ENCODE measurements around the gene ASPN. TPM values are rescaled to one million over a fixed set of nuclear protein-coding genes. Genes with fewer than 3 reads are reported as not detected.
"Not testable (repeated sequence)": the region's sequence is repeated elsewhere in the genome, so short reads cannot be mapped to it uniquely, and the experiment has no call there.

ASPN gene
- total RNA-seq, 1 experiment from 2014 or later: 0.07 TPM

- DNase-seq (ENCODE audit: low read depth): no peak
Measured at GRCh38 chr9:92422611-92423338, 59.5 kb downstream of the ASPN start.

DNA sequence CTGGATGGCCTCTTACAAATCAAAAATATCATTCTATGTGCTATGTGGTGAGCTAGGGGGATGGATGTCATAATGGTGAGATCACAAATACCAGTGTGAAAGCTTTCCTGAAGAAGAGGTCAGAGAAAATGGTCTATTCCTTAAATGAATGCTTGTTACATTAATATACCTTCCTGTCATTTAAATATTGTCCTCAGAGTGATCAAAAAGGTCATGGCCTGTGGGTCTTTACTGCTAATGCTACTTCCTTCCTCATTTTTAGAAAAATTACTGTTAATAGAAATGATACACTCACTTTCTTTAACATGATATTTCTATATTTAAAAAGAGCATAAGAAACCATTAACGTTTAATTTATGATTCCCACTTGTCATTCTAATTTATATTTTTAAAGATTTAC is 67.7 kb downstream of the ASPN start:
- no peak for DNase-seq (ENCODE audit: low read depth)

DNA sequence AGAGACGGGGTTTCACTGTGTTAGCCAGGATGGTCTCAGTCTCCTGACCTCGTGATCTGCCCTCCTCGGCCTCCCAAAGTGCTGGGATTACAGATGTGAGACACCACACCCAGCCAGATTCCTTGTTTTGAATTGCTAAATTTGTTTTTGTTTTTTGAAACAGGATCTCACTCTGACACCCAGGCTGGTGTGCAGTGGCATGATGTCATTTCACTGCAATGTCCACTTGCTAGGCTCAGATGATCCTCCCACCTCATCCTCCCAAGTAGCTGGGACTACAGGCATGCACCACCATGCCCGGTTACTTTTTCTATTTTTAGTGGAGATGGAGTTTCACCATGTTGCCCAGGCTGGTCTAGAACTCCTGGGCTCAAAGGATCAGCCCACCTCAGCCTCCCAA is 71.1 kb downstream of the ASPN start:
- not testable (repeated sequence) for DNase-seq (ENCODE audit: low read depth)

DNA sequence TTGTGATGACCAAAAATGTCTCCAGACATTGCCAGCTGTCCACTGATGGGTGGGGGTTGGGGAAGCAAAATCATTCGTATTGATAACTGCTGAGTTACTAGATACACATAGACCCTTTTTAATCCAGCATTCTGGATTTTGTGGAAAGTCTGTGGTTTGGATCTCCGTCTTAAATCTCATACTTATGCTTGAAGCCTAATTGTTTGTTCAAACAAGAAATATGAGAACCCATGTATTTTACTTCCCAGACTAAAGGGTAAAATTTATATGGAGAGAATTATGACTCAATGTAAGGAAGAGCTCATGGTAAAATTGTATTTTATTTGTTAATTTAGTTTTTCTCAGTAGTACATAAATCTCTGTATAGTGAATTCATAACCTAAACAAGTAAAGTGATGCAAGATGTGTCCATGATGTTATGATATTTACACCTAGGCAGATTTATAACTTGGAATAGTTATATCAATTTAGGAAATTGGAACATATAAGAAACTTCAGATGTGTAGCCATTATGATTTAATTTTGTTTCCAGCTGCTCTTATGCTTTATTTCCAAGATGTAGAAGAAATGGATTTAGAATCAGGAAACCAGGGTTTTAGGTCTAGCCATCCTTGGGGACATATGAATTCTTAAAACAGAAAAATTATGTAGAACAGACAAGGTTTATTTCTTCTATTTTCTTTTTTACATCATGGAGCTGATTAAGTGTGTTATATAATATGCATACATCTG is 73.4 kb downstream of the ASPN start:
- no peak for DNase-seq (ENCODE audit: low read depth)

DNA sequence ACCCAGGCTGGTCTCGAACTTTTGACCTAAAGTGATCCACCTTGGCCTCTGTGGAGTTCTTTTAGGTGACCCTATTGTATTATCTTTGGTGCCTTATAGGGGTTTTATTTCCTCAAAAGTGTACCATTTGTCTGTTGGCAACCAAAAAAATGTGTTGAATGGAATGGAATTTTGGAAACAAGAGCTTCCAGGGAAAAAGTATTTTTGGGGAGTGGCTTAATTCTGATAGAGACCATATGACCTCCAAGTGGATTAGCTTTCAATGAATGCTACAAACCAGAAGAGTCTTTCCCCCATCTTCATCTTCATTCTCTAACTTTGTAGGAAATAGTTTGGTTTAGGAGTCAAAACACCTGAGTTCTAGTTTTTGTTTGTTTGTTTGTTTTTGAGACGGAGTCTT is 74.5 kb downstream of the ASPN start:
- no peak for DNase-seq (ENCODE audit: low read depth)

- no peak for DNase-seq (ENCODE audit: low read depth)
Measured at GRCh38 chr9:92406477-92406876, 75.8 kb downstream of the ASPN start.

Other genes starting within 250 kb of the ASPN start
- 104 and 151 TPM in 2 replicates for gene IARS1, start 188.8 kb downstream of the ASPN start, total RNA-seq (2014; rRNA removed; shearing (Covaris generic))
- gene NOL8, start 157.2 kb downstream of the ASPN start, total RNA-seq (2014; rRNA removed; shearing (Covaris generic)): 18.5 and 26.1 TPM in 2 replicates
- 3.8 and 23.1 TPM in 2 replicates for gene CENPP, start 156.6 kb downstream of the ASPN start, total RNA-seq (2014; rRNA removed; shearing (Covaris generic))
- not detected in 2 replicates for gene OGN, start 77.9 kb downstream of the ASPN start, total RNA-seq (2014; rRNA removed; shearing (Covaris generic))
- gene OMD, start 58.0 kb downstream of the ASPN start, total RNA-seq (2014; rRNA removed; shearing (Covaris generic)): not detected in 2 replicates
- 0.47 and 1.0 TPM in 2 replicates for gene ECM2, start 53.5 kb upstream of the ASPN start, total RNA-seq (2014; rRNA removed; shearing (Covaris generic))
- gene IPPK, start 187.6 kb upstream of the ASPN start, total RNA-seq (2014; rRNA removed; shearing (Covaris generic)): 9.6 and 24.5 TPM in 2 replicates